K562 (cell line): ENCODE results near the gene H2BK1. TPM values are rescaled to one million over a fixed set of nuclear protein-coding genes. Genes with fewer than 3 reads are reported as not detected.

Experiments used
- CHD7 ChIP-seq: fragments of 200-600 bp; sonication (generic); IDR thresholded peaks from one replicate; pipeline ENCODE4 v1.6.1; 2012; ENCODE audit warnings: mild to moderate bottlenecking, low read depth, low read length, inconsistent platforms
- CTCFL ChIP-seq: IDR thresholded peaks from 2 replicates; pipeline ENCODE4 v1.6.1; 2011; ENCODE audit warnings: borderline replicate concordance, low read depth, mild to moderate bottlenecking, moderate library complexity, low read length; ENCODE audit not compliant: insufficient read depth, poor library complexity, severe bottlenecking
- EP300 ChIP-seq: IDR thresholded peaks from 2 replicates; pipeline ENCODE4 v1.6.1; 2012; ENCODE audit warnings: low read length, improper control_type of control experiment
- HSF4 ChIP-seq: fragments of 250-450 bp; sonication (Bioruptor Pico); IDR thresholded peaks from 2 replicates; pipeline ENCODE4 v2.1.2; 2022; ENCODE audit warnings: mild to moderate bottlenecking, moderate library complexity, borderline replicate concordance
- NEUROD1 ChIP-seq: fragments of 150-350 bp; IDR thresholded peaks from 2 replicates; pipeline ENCODE4 v1.6.1; 2014; ENCODE audit warnings: borderline replicate concordance, low read length, low read depth; ENCODE audit not compliant: partially characterized antibody
- RAD21 ChIP-seq, 2 experiments: fragments of 250-450 bp in 1 of 2; fragments of 450-650 bp in 1 of 2; sonication (Bioruptor Pico) in 1 of 2; formaldehyde crosslinking in 1 of 2; IDR thresholded peaks in 1 of 2; conservative IDR thresholded peaks in 1 of 2; 2 replicates each; pipeline versions ENCODE4 v1.4.0 to v1.8.0; 2020 to 2022; ENCODE audit warnings: mild to moderate bottlenecking in 2 of 2, moderate library complexity in 1 of 2
- STAT5A ChIP-seq: IDR thresholded peaks from 2 replicates; pipeline ENCODE4 v1.6.1; 2012; ENCODE audit warnings: low read length, inconsistent platforms, borderline replicate concordance
- ZFPM2 ChIP-seq: fragments of 250-450 bp; sonication (Bioruptor Pico); IDR thresholded peaks from 2 replicates; pipeline ENCODE4 v1.5.1; 2022; ENCODE audit warnings: mild to moderate bottlenecking
- ZHX1 ChIP-seq: fragments of 150-350 bp; conservative IDR thresholded peaks from 2 replicates; pipeline ENCODE4 v1.6.1; 2014; ENCODE audit warnings: low read length
- ZNF224 ChIP-seq: sonication (generic); formaldehyde crosslinking; IDR thresholded peaks from 2 replicates; pipeline ENCODE4 v1.8.0; 2022; ENCODE audit warnings: mild to moderate bottlenecking, missing genetic modification reagents
- polyA plus RNA-seq, 8 experiments: library from polyadenylated mRNA; depleted of rRNA in 4 of 8; stranded (reverse) in 5 of 8; unstranded in 3 of 8; fragments of >200 nt; fragmentation: Nextera tagmentation in 2 of 8; fragmentation: Illumina TruSeq in 1 of 8; extraction: Ambion mirVana in 2 of 8; extraction: Trizol in 1 of 8; gene quantifications; 2 replicates each; pipeline versions ENCODE4 v1.2.1 to v1.2.3, GENCODE V29; 2011 to 2014; ENCODE audit warnings: inconsistent platforms in 1 of 8, missing spikeins in 1 of 8
- total RNA-seq, 7 experiments: library from RNA; depleted of rRNA in 6 of 7; stranded (reverse); fragments of >200 nt in 6 of 7; fragmentation: Illumina TruSeq in 2 of 7; extraction: Trizol in 2 of 7; gene quantifications; 2 replicates each; pipeline versions ENCODE4 v1.2.1 to v1.2.3, GENCODE V29; 2011 to 2021; ENCODE audit warnings: low replicate concordance in 1 of 7

H2BK1 gene
- total and polyA plus RNA-seq, 9 of the 15 experiments (the other 6 are each of a cell fraction or from before 2014, with no cell fraction given) = not detected

GRCh38 chr7:151168003-151168786 is 42.1 kb downstream of the H2BK1 start (continued):
- TF ChIP-seq CTCFL (peak; percentile 99), CHD7 (no peak), ZNF224 (CRISPR knock-in tag) (no peak), EP300 (no peak), RAD21 (CRISPR knock-in tag; conservative IDR thresholded peaks at IDR 0.05 in 1 of 2, IDR thresholded peaks at IDR 0.05 in 1 of 2) (peak; percentile 46 to 54), NEUROD1 (no peak), ZFPM2 (CRISPR knock-in tag) (0 out of 2 replicates have a peak, but pooled peaks have one; percentile 21), STAT5A (no peak; the same call in 1 of the 2 replicates), ZHX1 (no peak), HSF4 (CRISPR knock-in tag) (no peak)
